ENCODE measurements around the gene CCDC88C. TPM values are rescaled to one million over a fixed set of nuclear protein-coding genes. Genes with fewer than 3 reads are reported as not detected.

Gene CCDC88C
- total and polyA plus RNA-seq, 2 donors (not counting 3 experiments of a cell fraction or from before 2014, with no cell fraction given) = 11.4 to 52.1 TPM

DNA sequence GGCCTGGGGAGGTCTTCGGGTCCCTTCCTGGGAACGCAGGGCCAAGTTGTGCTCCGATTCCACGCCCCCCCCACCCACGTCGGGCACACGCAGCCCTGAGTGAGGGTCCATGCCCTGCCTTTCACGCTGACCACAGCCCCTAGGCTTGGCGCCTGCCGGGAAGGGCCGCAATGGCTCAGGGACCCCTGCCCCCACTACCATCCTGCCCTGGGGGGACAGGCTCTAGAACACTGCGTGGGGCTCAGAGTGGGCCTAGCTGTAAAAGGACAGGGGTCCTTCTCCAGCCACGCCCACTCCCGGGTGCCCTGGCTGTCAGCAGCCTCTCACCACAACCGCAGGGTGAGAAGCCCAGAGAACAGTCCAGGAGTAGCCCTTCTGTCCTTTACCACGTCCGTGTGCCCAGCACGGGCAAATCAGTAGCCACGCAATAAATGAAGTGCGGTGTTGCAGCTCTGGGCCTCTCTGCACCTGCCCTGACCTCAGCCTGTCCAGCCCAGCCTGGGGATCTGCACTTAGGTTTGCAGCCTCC lies 163.8 kb downstream of the CCDC88C start:
- Histone ChIP-seq H3K4me2 (ENCODE audit: insufficient read depth, low read length) (peak overlapping the region; percentile 45), H3K9me3 (replicated peaks; ENCODE audit: control insufficient read depth, insufficient read depth, low read length) (no peaks in the 10 kb centered on the region), H3K27ac (ENCODE audit: insufficient read depth, low read depth, low read length) (no peak overlapping the region), H3K27me3 (ENCODE audit: control insufficient read depth in 2 of 2, insufficient read depth in 2 of 2, low read length in 2 of 2) (no peaks in the 10 kb centered on the region), H3K4me1 (ENCODE audit: control insufficient read depth, extremely low read depth, insufficient read depth, low read length) (peaks cover 7% of the 10 kb centered on the region), H2AFZ (ENCODE audit: low read depth, low read length) (peak overlapping the region; percentile 69), H3K9me1 (replicated peaks; ENCODE audit: control insufficient read depth, extremely low read depth, insufficient read depth, low read length) (no peaks in the 10 kb centered on the region), H3K4me3 (replicated peaks in 1 of 3; ENCODE audit: insufficient read depth in 1 of 3, low read depth in 1 of 3, low read length in 3 of 3) (peak overlapping the region in 1 of 3 experiments; percentile 60), H3K79me2 (ENCODE audit: control insufficient read depth, insufficient read depth, low read length) (no peaks in the 10 kb centered on the region), H4K20me1 (replicated peaks; ENCODE audit: control insufficient read depth, extremely low read depth, insufficient read depth, low read length) (no peaks in the 10 kb centered on the region), H3K9ac (replicated peaks; ENCODE audit: extremely low read depth, insufficient read depth, low read length) (peak overlapping the region; percentile 41), H3K36me3 (ENCODE audit: control insufficient read depth in 2 of 2, extremely low read depth in 1 of 2, insufficient read depth in 2 of 2, low read length in 2 of 2) (no peaks in the 10 kb centered on the region)
- FAIRE-seq (no peak), DNase-seq (ENCODE audit: low read depth, low spot score) (no peak)
- ChIA-PET POLR2A (no interaction called here), CTCF (interaction anchor here (0.6 kb wide), 1 partner anchor 81 kb away, joined by 3 read pairs; no protein-coding TSS in a partner anchor)
- TF ChIP-seq EZH2 (IDR thresholded peaks at IDR 0.05; ENCODE audit: borderline replicate concordance, low read depth, low read length, severe bottlenecking) = no peak
- TF ChIP-seq POLR2A (IDR thresholded peaks at IDR 0.05; ENCODE audit: low read depth, low read length) = no peak
- TF ChIP-seq JUN (IDR thresholded peaks at IDR 0.05; ENCODE audit: borderline replicate concordance, insufficient read depth, insufficient read length, low read depth) = no peak
- TF ChIP-seq, protein P1, sequence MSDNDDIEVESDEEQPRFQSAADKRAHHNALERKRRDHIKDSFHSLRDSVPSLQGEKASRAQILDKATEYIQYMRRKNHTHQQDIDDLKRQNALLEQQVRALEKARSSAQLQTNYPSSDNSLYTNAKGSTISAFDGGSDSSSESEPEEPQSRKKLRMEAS (IDR thresholded peaks at IDR 0.05; ENCODE audit: insufficient read depth, insufficient read length) = no peak
- TF ChIP-seq FOS (IDR thresholded peaks at IDR 0.05; ENCODE audit: borderline replicate concordance, insufficient read depth, low read length) = no peak
- TF ChIP-seq MYC (IDR thresholded peaks at IDR 0.05; ENCODE audit: low read depth, low read length) = no peak
- TF ChIP-seq POLR2AphosphoS5 (IDR thresholded peaks at IDR 0.05; ENCODE audit: insufficient read depth, low read depth, low read length) = no peak
- TF ChIP-seq GATA2 (IDR thresholded peaks at IDR 0.05; ENCODE audit: insufficient read depth, insufficient read length, low read depth, low read length) = no peak
- TF ChIP-seq, protein P2, sequence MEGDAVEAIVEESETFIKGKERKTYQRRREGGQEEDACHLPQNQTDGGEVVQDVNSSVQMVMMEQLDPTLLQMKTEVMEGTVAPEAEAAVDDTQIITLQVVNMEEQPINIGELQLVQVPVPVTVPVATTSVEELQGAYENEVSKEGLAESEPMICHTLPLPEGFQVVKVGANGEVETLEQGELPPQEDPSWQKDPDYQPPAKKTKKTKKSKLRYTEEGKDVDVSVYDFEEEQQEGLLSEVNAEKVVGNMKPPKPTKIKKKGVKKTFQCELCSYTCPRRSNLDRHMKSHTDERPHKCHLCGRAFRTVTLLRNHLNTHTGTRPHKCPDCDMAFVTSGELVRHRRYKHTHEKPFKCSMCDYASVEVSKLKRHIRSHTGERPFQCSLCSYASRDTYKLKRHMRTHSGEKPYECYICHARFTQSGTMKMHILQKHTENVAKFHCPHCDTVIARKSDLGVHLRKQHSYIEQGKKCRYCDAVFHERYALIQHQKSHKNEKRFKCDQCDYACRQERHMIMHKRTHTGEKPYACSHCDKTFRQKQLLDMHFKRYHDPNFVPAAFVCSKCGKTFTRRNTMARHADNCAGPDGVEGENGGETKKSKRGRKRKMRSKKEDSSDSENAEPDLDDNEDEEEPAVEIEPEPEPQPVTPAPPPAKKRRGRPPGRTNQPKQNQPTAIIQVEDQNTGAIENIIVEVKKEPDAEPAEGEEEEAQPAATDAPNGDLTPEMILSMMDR (IDR thresholded peaks at IDR 0.05; ENCODE audit: extremely low read depth in 1 of 2, insufficient read depth in 1 of 2, low read depth in 1 of 2, low read length in 2 of 2) = no peak
- no TSS peak for BruUV-seq (replicated peaks)
- intact Hi-C loops (cut with micrococcal nuclease) = loop anchor here (1.0 kb wide), 1 partner anchor 11 kb away; no protein-coding TSS in a partner anchor
- dilution Hi-C loops (cut with MboI; ENCODE audit: extremely low pct_ligation_motif_present, low sequenced_read_pairs) = no loop called here

Measured in endothelial cell of umbilical vein (primary cell).